Kidney epithelial cell (primary cell): ENCODE data around the gene WDR12. TPM values are rescaled to one million over a fixed set of nuclear protein-coding genes. Genes with fewer than 3 reads are reported as not detected.
"Not testable (repeated sequence)": the region's sequence is repeated elsewhere in the genome, so short reads cannot be mapped to it uniquely, and the experiment has no call there.

ENCODE experiments used
- DNase-seq: peaks from one replicate; pipeline ENCODE4 v3.0.0-alpha.2; 2010; ENCODE audit warnings: low read depth
- H3K27me3 ChIP-seq: 2 replicates; pipeline ENCODE4 v1.6.0; 2011; ENCODE audit warnings: low read length; ENCODE audit not compliant: control insufficient read depth, insufficient read depth
- H3K36me3 ChIP-seq: 2 replicates; pipeline ENCODE4 v1.5.1; 2011; ENCODE audit warnings: low read length; ENCODE audit not compliant: control insufficient read depth, insufficient read depth
- H3K4me3 ChIP-seq: 2 replicates; pipeline ENCODE4 v1.5.1; 2011; ENCODE audit warnings: low read depth, mild to moderate bottlenecking, control low read depth, low read length
- CTCF ChIP-seq: IDR thresholded peaks from 2 replicates; pipeline ENCODE4 v1.5.1; 2011; ENCODE audit warnings: mild to moderate bottlenecking, moderate library complexity, low read length, control low read depth, inconsistent platforms; ENCODE audit not compliant: insufficient read depth, poor library complexity, severe bottlenecking
- total RNA-seq: library from RNA; depleted of rRNA; stranded (reverse); fragments of >200 nt; gene quantifications from 2 replicates; pipeline ENCODE4 v1.2.3, GENCODE V29; 2015

Gene WDR12
- total RNA-seq, 1 donor from 2014 or later: 17.5 TPM

GRCh38 chr2:202909394-202910192 is 1.9 kb downstream of the WDR12 start:
- H3K27me3 ChIP-seq: no peaks in the 10 kb centered on the region
- H3K4me3 ChIP-seq: no peak overlapping the region
- no peak for DNase-seq
- no peak for TF ChIP-seq CTCF
- H3K36me3 ChIP-seq: no peaks in the 10 kb centered on the region

GRCh38 chr2:202908186-202908585 is 3.3 kb downstream of the WDR12 start:
- DNase-seq: no peak
- Histone ChIP-seq H3K27me3 (no peaks in the 10 kb centered on the region), H3K4me3 (no peak overlapping the region), H3K36me3 (no peaks in the 10 kb centered on the region)
- TF ChIP-seq CTCF: no peak

GRCh38 chr2:202905507-202905906 is 6.0 kb downstream of the WDR12 start:
- H3K36me3 ChIP-seq, H3K4me3 ChIP-seq, DNase-seq, H3K27me3 ChIP-seq: not testable (repeated sequence)

GRCh38 chr2:202885190-202885589 is 26.3 kb downstream of the WDR12 start:
- H3K27me3 ChIP-seq: no peaks in the 10 kb centered on the region
- no peak for DNase-seq
- H3K36me3 ChIP-seq: no peaks in the 10 kb centered on the region
- H3K4me3 ChIP-seq: no peak overlapping the region
- no peak for TF ChIP-seq CTCF

- no peak for TF ChIP-seq CTCF
- H3K36me3 ChIP-seq: no peaks in the 10 kb centered on the region
- no peak overlapping the region for H3K4me3 ChIP-seq
- H3K27me3 ChIP-seq: no peaks in the 10 kb centered on the region
- DNase-seq: no peak
Observed at GRCh38 chr2:202883987-202884675, 27.3 kb downstream of the WDR12 start.

GRCh38 chr2:202881570-202881969 is 29.9 kb downstream of the WDR12 start:
- no peaks in the 10 kb centered on the region for H3K36me3 ChIP-seq
- DNase-seq: no peak
- H3K27me3 ChIP-seq: no peaks in the 10 kb centered on the region
- H3K4me3 ChIP-seq: no peak overlapping the region
- TF ChIP-seq CTCF: no peak
